Mesothelial cell of epicardium (in vitro differentiated cells): Measurements from ENCODE around the gene PEX5L. TPM values are rescaled to one million over a fixed set of nuclear protein-coding genes. Genes with fewer than 3 reads are reported as not detected.

Source experiments
- DNase-seq, 2 experiments: peaks; one replicate each; pipeline ENCODE4 v3.0.0; 2021; ENCODE audit warnings: low spot score in 2 of 2; ENCODE audit not compliant: unreplicated experiment in 2 of 2
- H3K27ac Mint-ChIP-seq: 2 replicates; pipeline ENCODE4 v1.8.0; 2021; ENCODE audit warnings: mixed read lengths
- H3K27me3 Mint-ChIP-seq: 2 replicates; pipeline ENCODE4 v1.8.0; 2021; ENCODE audit warnings: low read depth, mixed read lengths
- H3K36me3 Mint-ChIP-seq: 2 replicates; pipeline ENCODE4 v1.8.0; 2021; ENCODE audit warnings: mixed read lengths
- H3K4me1 Mint-ChIP-seq: 2 replicates; pipeline ENCODE4 v1.8.0; 2021; ENCODE audit warnings: mixed read lengths
- H3K4me3 Mint-ChIP-seq: 2 replicates; pipeline ENCODE4 v1.8.0; 2021; ENCODE audit warnings: mild to moderate bottlenecking, moderate library complexity, mixed read lengths
- H3K9me3 Mint-ChIP-seq: 2 replicates; pipeline ENCODE4 v1.8.0; 2021; ENCODE audit warnings: mixed read lengths
- CTCF ChIP-seq: fragments of 200-600 bp; sonication (generic); IDR thresholded peaks from one replicate; pipeline ENCODE4 v1.5.0; 2021; ENCODE audit warnings: antibody characterized with exemption; ENCODE audit not compliant: unreplicated experiment
- total RNA-seq: library from RNA; stranded (reverse); gene quantifications from 3 replicates; pipeline ENCODE4 v1.2.1, GENCODE V29; 2021

PEX5L gene
- total RNA-seq, 1 donor from 2014 or later: 0.04 TPM

- H3K4me1 Mint-ChIP-seq: peaks cover 2% of the 10 kb centered on the region
- no peaks in the 10 kb centered on the region for H3K27me3 Mint-ChIP-seq
- no peak for DNase-seq
- no peak overlapping the region for H3K4me3 Mint-ChIP-seq
- H3K9me3 Mint-ChIP-seq: peaks cover 5% of the 10 kb centered on the region
- H3K36me3 Mint-ChIP-seq: peaks cover 24% of the 10 kb centered on the region
- no peak for TF ChIP-seq CTCF
- H3K27ac Mint-ChIP-seq: no peak overlapping the region
These were observed 270.2 kb downstream of the PEX5L start for GRCh38 chr3:179766416-179767133.

- no peak for DNase-seq
- Mint-ChIP-seq H3K9me3 (peaks cover 12% of the 10 kb centered on the region), H3K27me3 (no peaks in the 10 kb centered on the region), H3K4me3 (no peak overlapping the region), H3K27ac (no peak overlapping the region), H3K36me3 (peaks cover 33% of the 10 kb centered on the region), H3K4me1 (peaks cover 2% of the 10 kb centered on the region)
- no peak for TF ChIP-seq CTCF
These were observed 271.3 kb downstream of the PEX5L start for GRCh38 chr3:179765396-179765795.

DNA sequence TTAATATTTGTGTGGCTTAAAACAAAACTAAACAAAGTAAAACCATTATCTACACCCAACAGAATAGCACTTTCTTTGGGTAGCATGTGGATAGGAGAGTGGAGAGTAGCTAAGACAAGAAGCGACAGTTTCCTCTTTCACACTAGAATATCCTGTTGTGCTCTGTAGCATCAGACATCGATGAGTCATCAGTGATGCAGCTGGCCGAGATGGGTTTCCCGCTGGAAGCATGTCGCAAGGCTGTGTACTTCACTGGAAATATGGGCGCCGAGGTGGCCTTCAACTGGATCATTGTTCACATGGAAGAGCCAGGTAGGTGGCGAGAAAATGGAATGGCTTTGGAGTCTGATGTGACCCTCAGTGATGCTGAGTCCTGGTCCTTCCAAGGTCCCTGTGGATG, 275.8 kb downstream of the PEX5L start:
- peaks cover 12% of the 10 kb centered on the region for H3K9me3 Mint-ChIP-seq
- no peak overlapping the region for H3K27ac Mint-ChIP-seq
- no peak for DNase-seq
- peaks cover 50% of the 10 kb centered on the region for H3K36me3 Mint-ChIP-seq
- H3K4me3 Mint-ChIP-seq: no peak overlapping the region
- peaks cover 2% of the 10 kb centered on the region for H3K4me1 Mint-ChIP-seq
- no peaks in the 10 kb centered on the region for H3K27me3 Mint-ChIP-seq
- no peak for TF ChIP-seq CTCF

GRCh38 chr3:179750720-179751328, 285.9 kb downstream of the PEX5L start:
- peaks cover 6% of the 10 kb centered on the region for H3K36me3 Mint-ChIP-seq
- H3K27me3 Mint-ChIP-seq: no peaks in the 10 kb centered on the region
- H3K4me3 Mint-ChIP-seq: no peak overlapping the region
- H3K4me1 Mint-ChIP-seq: no peaks in the 10 kb centered on the region
- TF ChIP-seq CTCF: peak; percentile 28
- DNase-seq: no peak
- H3K27ac Mint-ChIP-seq: no peak overlapping the region
- no peaks in the 10 kb centered on the region for H3K9me3 Mint-ChIP-seq

GRCh38 chr3:179745716-179746115, 291.0 kb downstream of the PEX5L start:
- no peak for DNase-seq
- no peak for TF ChIP-seq CTCF
- Mint-ChIP-seq H3K36me3 (peaks cover 12% of the 10 kb centered on the region), H3K9me3 (no peaks in the 10 kb centered on the region), H3K4me1 (no peaks in the 10 kb centered on the region), H3K27ac (no peak overlapping the region), H3K4me3 (no peak overlapping the region), H3K27me3 (no peaks in the 10 kb centered on the region)
